H1 (cell line): ENCODE data around the gene PHF23. TPM values are rescaled to one million over a fixed set of nuclear protein-coding genes. Genes with fewer than 3 reads are reported as not detected.

Source experiments
- CTBP2 ChIP-seq: IDR thresholded peaks from 2 replicates; pipeline ENCODE4 v1.7.0; 2011; ENCODE audit warnings: borderline replicate concordance, mild to moderate bottlenecking, moderate library complexity, mixed read lengths, low read length; ENCODE audit not compliant: insufficient read depth, insufficient read length
- RXRA ChIP-seq: IDR thresholded peaks from 2 replicates; pipeline ENCODE4 v1.6.1; 2011; ENCODE audit warnings: low read depth, mild to moderate bottlenecking, low read length, moderate library complexity; ENCODE audit not compliant: insufficient read depth
- polyA plus RNA-seq, 7 experiments: library from polyadenylated mRNA; depleted of rRNA in 3 of 7; stranded (reverse) in 5 of 7; unstranded in 2 of 7; fragments of >200 nt in 5 of 7; fragments of 200-250 nt in 2 of 7; gene quantifications; 1 replicate in 5 of 7; 2 replicates in 1 of 7; 4 replicates in 1 of 7; pipeline versions ENCODE4 v1.2.1 to v1.2.3, GENCODE V29; 2011 to 2013; ENCODE audit warnings: missing spikeins in 2 of 7, mixed read lengths in 2 of 7
- total RNA-seq: library from RNA; stranded (reverse); fragmentation: NEBNext Ultra II Directional; extraction: Animal tissue kit (Norgen Biotek cat#: 25700); gene quantifications from 2 replicates; pipeline ENCODE4 v1.2.1, GENCODE V29; 2021

Gene PHF23
- total and polyA plus RNA-seq, 2 of the 8 experiments (the other 6 are each of a cell fraction or from before 2014, with no cell fraction given): 47.5 to 62.8 TPM

DNA sequence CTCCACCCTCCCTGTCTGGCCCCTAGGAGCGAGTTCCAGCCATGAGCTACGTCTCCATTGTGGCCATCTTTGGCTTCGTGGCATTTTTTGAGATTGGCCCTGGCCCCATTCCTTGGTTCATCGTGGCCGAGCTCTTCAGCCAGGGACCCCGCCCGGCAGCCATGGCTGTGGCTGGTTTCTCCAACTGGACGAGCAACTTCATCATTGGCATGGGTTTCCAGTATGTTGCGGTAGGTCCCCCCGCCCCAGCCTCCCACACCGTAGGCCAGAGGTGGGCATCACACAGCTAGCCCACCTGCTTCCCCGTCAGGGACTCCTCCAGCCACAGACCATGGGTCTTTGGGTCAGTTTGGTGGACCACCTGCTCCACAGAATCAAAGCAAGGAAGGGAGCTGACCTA, 46.4 kb upstream of the PHF23 start (continued):
- no peak for TF ChIP-seq RXRA
- no peak for TF ChIP-seq CTBP2
- TF ChIP-seq, all 59 proteins: peak for 0
